ENCODE data around the gene CCDC8. TPM values are rescaled to one million over a fixed set of nuclear protein-coding genes. Genes with fewer than 3 reads are reported as not detected.

The CCDC8 gene
- total RNA-seq, 1 experiment from 2014 or later, result 27.5 TPM

DNA sequence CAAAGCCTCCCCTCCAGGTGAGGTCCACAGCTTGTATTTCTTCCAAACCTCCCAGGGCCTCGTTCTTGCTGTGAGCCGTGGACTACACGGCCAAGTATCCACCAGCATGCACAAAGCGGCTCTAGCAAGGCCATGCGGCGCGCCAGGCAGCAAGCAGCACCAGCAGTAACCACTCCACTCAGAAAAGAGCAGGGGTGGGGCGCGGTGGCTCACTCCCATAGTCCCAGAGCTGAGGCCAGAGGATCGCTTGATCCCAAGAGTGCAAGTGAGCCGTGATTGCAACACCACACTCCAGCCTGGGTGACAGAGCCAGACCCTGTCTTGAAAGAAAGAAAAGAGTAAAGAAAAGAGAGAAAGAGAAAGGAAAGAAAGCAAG, 4.7 kb downstream of the CCDC8 start:
- Histone ChIP-seq H3K79me2 (ENCODE audit: insufficient read depth, low read length) (peaks cover 6% of the 10 kb centered on the region; the same call in 1 of the 2 replicates), H3K4me1 (ENCODE audit: insufficient read depth, low read length) (peaks cover 4% of the 10 kb centered on the region; the same call in 1 of the 2 replicates), H2BK12ac (ENCODE audit: insufficient read length, low read depth, low read length) (no peak overlapping the region), H3K9ac (ENCODE audit: extremely low read depth, insufficient read length, low read length) (peak overlapping the region; percentile 2), H2AFZ (ENCODE audit: low read length) (no peak overlapping the region), H3T11ph (ENCODE audit: low read length) (no peak overlapping the region), H3K56ac (ENCODE audit: insufficient read length, low read depth, low read length) (no peak overlapping the region), H4K20me1 (ENCODE audit: control insufficient read depth, insufficient read depth, insufficient read length) (peaks cover 2% of the 10 kb centered on the region), H3K9me3 (ENCODE audit: control insufficient read depth, low read depth, low read length) (no peaks in the 10 kb centered on the region), H2BK15ac (ENCODE audit: low read depth, low read length) (no peak overlapping the region), H2BK20ac (ENCODE audit: low read depth, low read length, poor library complexity, severe bottlenecking) (no peak overlapping the region), H3K14ac (ENCODE audit: insufficient read depth, low read length) (no peak overlapping the region), H3K18ac (ENCODE audit: insufficient read length, low read depth, low read length) (peak overlapping the region; percentile 6), H2BK5ac (ENCODE audit: insufficient read length, low read length) (no peak overlapping the region), H3K79me1 (ENCODE audit: insufficient read depth, low read depth, low read length, poor library complexity, severe bottlenecking) (peaks cover 7% of the 10 kb centered on the region), H2BK120ac (ENCODE audit: low read depth, low read length, poor library complexity, severe bottlenecking) (no peak overlapping the region), H3K4ac (ENCODE audit: low read depth, low read length) (no peak overlapping the region), H4K5ac (ENCODE audit: insufficient read length, low read depth, low read length) (no peak overlapping the region), H4K91ac (ENCODE audit: insufficient read length, low read depth, low read length) (no peak overlapping the region), H3K23ac (ENCODE audit: insufficient read length, low read depth, low read length) (no peak overlapping the region), H3K23me2 (ENCODE audit: insufficient read length, low read depth, low read length, poor library complexity, severe bottlenecking) (peaks cover 38% of the 10 kb centered on the region), H4K8ac (replicated peaks; ENCODE audit: insufficient read length, low read depth, low read length) (no peak overlapping the region), H3K27ac (ENCODE audit: insufficient read length, low read depth, low read length) (no peak overlapping the region), H3K4me2 (ENCODE audit: insufficient read depth, insufficient read length, low read length) (peak overlapping the region; percentile 63), H2AK5ac (ENCODE audit: insufficient read length, low read length) (no peak overlapping the region), H3K27me3 (ENCODE audit: insufficient read depth, low read length) (no peaks in the 10 kb centered on the region; the same call in 1 of the 2 replicates)
- WGBS (ENCODE audit: extremely low coverage, insufficient read length, low lambda C conversion rate), result no CpG with 5 or more reads among the region's 11 CpGs
- H3K4me3 Mint-ChIP-seq, result peak overlapping the region; percentile 66 to 80
- peaks cover 53% of the 10 kb centered on the region for H3K27me3 Mint-ChIP-seq (ENCODE audit: low read depth)
- H3K9me3 Mint-ChIP-seq, result no peaks in the 10 kb centered on the region; a peak in 1 of 5 replicates
- peaks cover 41 to 56% of the 10 kb centered on the region in 2 experiments for H3K4me1 Mint-ChIP-seq
- no peak for DNase-seq
- H3K27ac Mint-ChIP-seq, result peak overlapping the region; percentile 54 to 92 (median 66); a peak in 6 of 7 replicates
- TF ChIP-seq, protein P1, sequence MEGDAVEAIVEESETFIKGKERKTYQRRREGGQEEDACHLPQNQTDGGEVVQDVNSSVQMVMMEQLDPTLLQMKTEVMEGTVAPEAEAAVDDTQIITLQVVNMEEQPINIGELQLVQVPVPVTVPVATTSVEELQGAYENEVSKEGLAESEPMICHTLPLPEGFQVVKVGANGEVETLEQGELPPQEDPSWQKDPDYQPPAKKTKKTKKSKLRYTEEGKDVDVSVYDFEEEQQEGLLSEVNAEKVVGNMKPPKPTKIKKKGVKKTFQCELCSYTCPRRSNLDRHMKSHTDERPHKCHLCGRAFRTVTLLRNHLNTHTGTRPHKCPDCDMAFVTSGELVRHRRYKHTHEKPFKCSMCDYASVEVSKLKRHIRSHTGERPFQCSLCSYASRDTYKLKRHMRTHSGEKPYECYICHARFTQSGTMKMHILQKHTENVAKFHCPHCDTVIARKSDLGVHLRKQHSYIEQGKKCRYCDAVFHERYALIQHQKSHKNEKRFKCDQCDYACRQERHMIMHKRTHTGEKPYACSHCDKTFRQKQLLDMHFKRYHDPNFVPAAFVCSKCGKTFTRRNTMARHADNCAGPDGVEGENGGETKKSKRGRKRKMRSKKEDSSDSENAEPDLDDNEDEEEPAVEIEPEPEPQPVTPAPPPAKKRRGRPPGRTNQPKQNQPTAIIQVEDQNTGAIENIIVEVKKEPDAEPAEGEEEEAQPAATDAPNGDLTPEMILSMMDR (conservative IDR thresholded peaks at IDR 0.05), result no peak
- H3K36me3 Mint-ChIP-seq (ENCODE audit: insufficient read depth in 1 of 3, low read depth in 3 of 3), result peaks cover 11 to 17% (median 12%) of the 10 kb centered on the region in 3 experiments
